Measurements from ENCODE around the gene KCNJ14. TPM values are rescaled to one million over a fixed set of nuclear protein-coding genes. Genes with fewer than 3 reads are reported as not detected.

The KCNJ14 gene
- total and polyA plus RNA-seq, 2 of the 4 experiments (the other 2 are of a cell fraction): 0.18 to 0.39 TPM

DNA sequence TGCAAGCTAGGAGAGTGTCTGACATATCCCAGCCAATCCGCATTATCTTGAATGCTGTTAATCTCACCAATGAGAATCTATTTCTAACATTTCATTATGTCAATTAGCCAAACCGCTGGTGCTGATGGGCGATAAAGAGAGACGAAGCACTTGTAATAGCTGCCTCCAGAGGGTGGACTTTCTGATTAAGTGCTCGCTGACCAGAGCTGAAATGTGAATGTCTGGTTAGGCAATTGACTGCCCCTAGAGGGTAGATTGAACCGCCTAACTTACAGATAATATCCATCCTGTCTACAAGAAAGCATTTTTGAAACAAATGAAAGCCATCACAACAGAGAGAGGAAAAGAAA is 10.1 kb upstream of the KCNJ14 start:
- peaks cover 8% of the 10 kb centered on the region for H3K36me3 ChIP-seq (ENCODE audit: control insufficient read depth, insufficient read depth, low read length)
- H3K4me2 ChIP-seq (ENCODE audit: low read depth, low read length): peak overlapping the region; percentile 68
- H2AK5ac ChIP-seq (ENCODE audit: low read depth, low read length): no peak overlapping the region
- peaks cover 7 to 24% of the 10 kb centered on the region in 2 experiments for H3K79me1 ChIP-seq (ENCODE audit: low read depth in 1 of 2, low read length in 2 of 2)
- H4K8ac ChIP-seq (ENCODE audit: low read depth in 2 of 2, low read length in 2 of 2): peak overlapping the region; percentile 12 to 94
- no peaks in the 10 kb centered on the region for H3K9me3 ChIP-seq (ENCODE audit: control insufficient read depth, insufficient read depth, low read length)
- H3K4ac ChIP-seq (ENCODE audit: low read depth, low read length): peak overlapping the region; percentile 97; the same call in 1 of the 2 replicates
- POLR2A ChIA-PET (ENCODE audit: unreplicated experiment): no interaction called here
- peak overlapping the region; percentile 96 for H2AFZ ChIP-seq (replicated peaks; ENCODE audit: low read length, poor library complexity)
- peak overlapping the region; percentile 93 for H3K56ac ChIP-seq (ENCODE audit: extremely low read depth, insufficient read depth, low read length)
- CTCF ChIA-PET: interaction anchor here (0.6 to 1.5 kb wide), 7 partner anchors 14 to 1062 kb away, joined by 3 to 4 read pairs (median 3); no protein-coding TSS in a partner anchor
- H3K4me1 ChIP-seq (ENCODE audit: control insufficient read depth, insufficient read depth, low read length): peaks cover 8% of the 10 kb centered on the region
- BruUV-seq (replicated peaks): no TSS peak
- peak overlapping the region; percentile 77 for H3K27ac ChIP-seq (ENCODE audit: insufficient read depth, low read length)
- ATAC-seq (ENCODE audit: low read depth) (peak; percentile 90), DNase-seq (peak; percentile 94)
- peak overlapping the region; percentile 53 for H3K4me3 ChIP-seq (ENCODE audit: insufficient read depth, low read depth, low read length)
- peak overlapping the region; percentile 16; the same call in 1 of the 2 replicates for H4K5ac ChIP-seq (ENCODE audit: low read depth, low read length)
- no peaks in the 10 kb centered on the region for H4K20me1 ChIP-seq (ENCODE audit: insufficient read depth, low read length)
- intact Hi-C loops (cut with micrococcal nuclease): loop anchor here (1.0 kb wide), 2 partner anchors 54 to 125 kb away; partner anchors contain the start of gene KDELR1
- peak overlapping the region; percentile 89; the same call in 1 of the 2 replicates for H3K23ac ChIP-seq (ENCODE audit: low read depth, low read length)
- peak overlapping the region; percentile 11; the same call in 1 of the 2 replicates for H3K14ac ChIP-seq (replicated peaks; ENCODE audit: low read depth, low read length)
- TF ChIP-seq, protein P1, sequence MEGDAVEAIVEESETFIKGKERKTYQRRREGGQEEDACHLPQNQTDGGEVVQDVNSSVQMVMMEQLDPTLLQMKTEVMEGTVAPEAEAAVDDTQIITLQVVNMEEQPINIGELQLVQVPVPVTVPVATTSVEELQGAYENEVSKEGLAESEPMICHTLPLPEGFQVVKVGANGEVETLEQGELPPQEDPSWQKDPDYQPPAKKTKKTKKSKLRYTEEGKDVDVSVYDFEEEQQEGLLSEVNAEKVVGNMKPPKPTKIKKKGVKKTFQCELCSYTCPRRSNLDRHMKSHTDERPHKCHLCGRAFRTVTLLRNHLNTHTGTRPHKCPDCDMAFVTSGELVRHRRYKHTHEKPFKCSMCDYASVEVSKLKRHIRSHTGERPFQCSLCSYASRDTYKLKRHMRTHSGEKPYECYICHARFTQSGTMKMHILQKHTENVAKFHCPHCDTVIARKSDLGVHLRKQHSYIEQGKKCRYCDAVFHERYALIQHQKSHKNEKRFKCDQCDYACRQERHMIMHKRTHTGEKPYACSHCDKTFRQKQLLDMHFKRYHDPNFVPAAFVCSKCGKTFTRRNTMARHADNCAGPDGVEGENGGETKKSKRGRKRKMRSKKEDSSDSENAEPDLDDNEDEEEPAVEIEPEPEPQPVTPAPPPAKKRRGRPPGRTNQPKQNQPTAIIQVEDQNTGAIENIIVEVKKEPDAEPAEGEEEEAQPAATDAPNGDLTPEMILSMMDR (conservative IDR thresholded peaks at IDR 0.05; ENCODE audit: low read depth, low read length): peak; percentile 94
- TF ChIP-seq RCOR1 (IDR thresholded peaks at IDR 0.05; ENCODE audit: insufficient replicate concordance, low read length) (no peak), SMC3 (IDR thresholded peaks at IDR 0.05; ENCODE audit: low read depth, low read length) (peak; percentile 64), MAZ (IDR thresholded peaks at IDR 0.05; ENCODE audit: borderline replicate concordance, low read depth, low read length) (no peak), MAFK (IDR thresholded peaks at IDR 0.05; ENCODE audit: low read depth, low read length) (no peak), RAD21 (IDR thresholded peaks at IDR 0.05; ENCODE audit: low read length) (peak; percentile 76), FOS (IDR thresholded peaks at IDR 0.05; ENCODE audit: low read depth, low read length) (no peak), MXI1 (IDR thresholded peaks at IDR 0.05; ENCODE audit: borderline replicate concordance, low read depth, low read length) (no peak), BHLHE40 (IDR thresholded peaks at IDR 0.05; ENCODE audit: low read depth, low read length) (peak; percentile 2; the same call in 1 of the 2 replicates), CEBPB (IDR thresholded peaks at IDR 0.05; ENCODE audit: low read depth, low read length) (peak; percentile 88), RFX5 (IDR thresholded peaks at IDR 0.05; ENCODE audit: low read depth, low read length) (no peak), CHD1 (IDR thresholded peaks at IDR 0.05; ENCODE audit: low read depth, low read length) (no peak)
- TF ChIP-seq, protein P2, sequence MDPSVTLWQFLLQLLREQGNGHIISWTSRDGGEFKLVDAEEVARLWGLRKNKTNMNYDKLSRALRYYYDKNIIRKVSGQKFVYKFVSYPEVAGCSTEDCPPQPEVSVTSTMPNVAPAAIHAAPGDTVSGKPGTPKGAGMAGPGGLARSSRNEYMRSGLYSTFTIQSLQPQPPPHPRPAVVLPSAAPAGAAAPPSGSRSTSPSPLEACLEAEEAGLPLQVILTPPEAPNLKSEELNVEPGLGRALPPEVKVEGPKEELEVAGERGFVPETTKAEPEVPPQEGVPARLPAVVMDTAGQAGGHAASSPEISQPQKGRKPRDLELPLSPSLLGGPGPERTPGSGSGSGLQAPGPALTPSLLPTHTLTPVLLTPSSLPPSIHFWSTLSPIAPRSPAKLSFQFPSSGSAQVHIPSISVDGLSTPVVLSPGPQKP (IDR thresholded peaks at IDR 0.05; ENCODE audit: borderline replicate concordance, low read depth, low read length): no peak
- TF ChIP-seq, protein P3, sequence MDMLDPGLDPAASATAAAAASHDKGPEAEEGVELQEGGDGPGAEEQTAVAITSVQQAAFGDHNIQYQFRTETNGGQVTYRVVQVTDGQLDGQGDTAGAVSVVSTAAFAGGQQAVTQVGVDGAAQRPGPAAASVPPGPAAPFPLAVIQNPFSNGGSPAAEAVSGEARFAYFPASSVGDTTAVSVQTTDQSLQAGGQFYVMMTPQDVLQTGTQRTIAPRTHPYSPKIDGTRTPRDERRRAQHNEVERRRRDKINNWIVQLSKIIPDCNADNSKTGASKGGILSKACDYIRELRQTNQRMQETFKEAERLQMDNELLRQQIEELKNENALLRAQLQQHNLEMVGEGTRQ (IDR thresholded peaks at IDR 0.05; ENCODE audit: low read depth, low read length): no peak
- peak overlapping the region; percentile 92; the same call in 1 of the 2 replicates for H4K91ac ChIP-seq (ENCODE audit: insufficient read depth, low read depth, low read length)
- peak overlapping the region; percentile 86 for H2BK5ac ChIP-seq (ENCODE audit: low read depth, low read length, poor library complexity, severe bottlenecking)
- H3K27me3 ChIP-seq (ENCODE audit: control insufficient read depth, insufficient read depth, low read length): peaks cover 19% of the 10 kb centered on the region
- peak overlapping the region; percentile 69; the same call in 1 of the 2 replicates for H3K9ac ChIP-seq (ENCODE audit: low read depth, low read length)
- in situ Hi-C loops (cut with MboI; ENCODE audit: low sequenced_read_pairs): no loop called here
- no peak overlapping the region for H2BK20ac ChIP-seq (ENCODE audit: low read depth, low read length)
- H3K9me1 ChIP-seq (ENCODE audit: insufficient read depth, low read length): peaks cover 4% of the 10 kb centered on the region
- no CpG with 5 or more reads among the region's 6 CpGs for WGBS, 2 experiments (ENCODE audit: extremely low coverage in 2 of 2, insufficient read length in 1 of 2)
- H2BK120ac ChIP-seq (ENCODE audit: low read depth, low read length): peak overlapping the region; percentile 97; the same call in 1 of the 2 replicates
- dilution Hi-C loops (cut with HindIII; ENCODE audit: low sequenced_read_pairs, unreplicated experiment): no loop called here
- no peak overlapping the region for H3K18ac ChIP-seq (ENCODE audit: low read depth, low read length)
- H2BK15ac ChIP-seq (ENCODE audit: low read depth, low read length): peak overlapping the region; percentile 37; the same call in 1 of the 3 replicates
- H2AK9ac ChIP-seq (replicated peaks; ENCODE audit: low read depth, low read length, poor library complexity): peak overlapping the region; percentile 81

All from IMR-90 (cell line).